T-cell (primary cell): ENCODE data around the gene RBP7. TPM values are rescaled to one million over a fixed set of nuclear protein-coding genes. Genes with fewer than 3 reads are reported as not detected.

Experiments used
- total RNA-seq, 35 experiments: library from RNA in 6 of 35; stranded (reverse) in 6 of 35; fragments of 120-200 nt in 1 of 35; gene quantifications; one replicate each; pipeline versions ENCODE4 v1.2.1 to v1.2.4 and lab custom pipeline; 2013 to 2026

Gene RBP7
- total RNA-seq, 5 donors from 2014 or later (not counting 1 experiment from before 2014, with no cell fraction given): 0.63 TPM; not detected in 4

Other genes with a start within 250 kb of the RBP7 start
- gene CLSTN1, start 173.3 kb upstream of the RBP7 start, total RNA-seq: 100 to 1,000 TPM in 2 of 5 donors, 10 to 100 TPM in 3; 84.6 to 105 (median 91.2) TPM
- gene CTNNBIP1, start 87.0 kb upstream of the RBP7 start, total RNA-seq: 10 to 100 TPM in 1 of 5 donors, 1 to 10 TPM in 4; 9.1 to 11.1 (median 9.6) TPM
- 10 to 100 TPM; 19.6 to 28.6 (median 22.0) TPM for gene LZIC, start 53.8 kb upstream of the RBP7 start, total RNA-seq
- gene NMNAT1, start 53.8 kb upstream of the RBP7 start, total RNA-seq: 1 to 10 TPM; 2.9 to 8.0 (median 7.1) TPM
- gene UBE4B, start 35.7 kb downstream of the RBP7 start, total RNA-seq: 10 to 100 TPM; 37.5 to 43.1 (median 41.9) TPM
- 10 to 100 TPM; 10.3 to 15.3 (median 13.8) TPM for gene KIF1B, start 213.3 kb downstream of the RBP7 start, total RNA-seq